Neural cell (in vitro differentiated cells): ENCODE data around the gene AFAP1.

ENCODE experiments used
- EZH2 ChIP-seq: fragments of 200-600, 300-800 bp; shearing (Covaris generic), sonication (generic); IDR thresholded peaks from 2 replicates; pipeline ENCODE4 v1.6.1; 2014; ENCODE audit warnings: antibody characterized with exemption, low read length, borderline replicate concordance, mild to moderate bottlenecking; ENCODE audit not compliant: insufficient read depth, poor library complexity, severe bottlenecking
- POLR2AphosphoS5 ChIP-seq: IDR thresholded peaks from 2 replicates; pipeline ENCODE4 v1.6.1; 2012
- RAD21 ChIP-seq: fragments of 450-650 bp; conservative IDR thresholded peaks from 2 replicates; pipeline ENCODE4 v1.6.1; 2014; ENCODE audit warnings: antibody characterized with exemption, mild to moderate bottlenecking, moderate library complexity
- TF ChIP-seq, protein P1 (sequence below): fragments of 450-650 bp; IDR thresholded peaks from 2 replicates; pipeline ENCODE4 v1.5.1; 2014; ENCODE audit warnings: antibody characterized with exemption, mild to moderate bottlenecking, moderate library complexity; ENCODE audit not compliant: poor library complexity, severe bottlenecking

DNA sequence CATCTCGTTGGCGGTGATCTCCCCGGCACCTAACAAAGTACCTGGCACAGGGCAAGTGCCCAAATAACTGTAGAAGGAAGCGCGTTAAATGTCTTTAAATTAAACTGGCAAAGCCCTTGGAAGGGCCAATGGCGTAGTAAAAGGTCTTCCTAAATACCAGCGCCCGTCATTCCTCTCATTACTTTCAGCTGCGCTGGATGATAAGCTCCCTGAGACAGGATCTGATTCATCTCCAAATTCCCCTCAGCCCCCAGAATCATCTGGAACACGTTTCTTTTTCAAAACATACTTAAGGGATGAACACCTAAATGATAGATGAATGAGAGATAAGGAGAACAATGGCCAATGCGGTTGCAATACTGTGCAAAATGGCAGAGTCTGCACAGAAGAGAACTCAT lies 95.1 kb downstream of the AFAP1 start:
- no peak for TF ChIP-seq EZH2
- TF ChIP-seq, protein P1, sequence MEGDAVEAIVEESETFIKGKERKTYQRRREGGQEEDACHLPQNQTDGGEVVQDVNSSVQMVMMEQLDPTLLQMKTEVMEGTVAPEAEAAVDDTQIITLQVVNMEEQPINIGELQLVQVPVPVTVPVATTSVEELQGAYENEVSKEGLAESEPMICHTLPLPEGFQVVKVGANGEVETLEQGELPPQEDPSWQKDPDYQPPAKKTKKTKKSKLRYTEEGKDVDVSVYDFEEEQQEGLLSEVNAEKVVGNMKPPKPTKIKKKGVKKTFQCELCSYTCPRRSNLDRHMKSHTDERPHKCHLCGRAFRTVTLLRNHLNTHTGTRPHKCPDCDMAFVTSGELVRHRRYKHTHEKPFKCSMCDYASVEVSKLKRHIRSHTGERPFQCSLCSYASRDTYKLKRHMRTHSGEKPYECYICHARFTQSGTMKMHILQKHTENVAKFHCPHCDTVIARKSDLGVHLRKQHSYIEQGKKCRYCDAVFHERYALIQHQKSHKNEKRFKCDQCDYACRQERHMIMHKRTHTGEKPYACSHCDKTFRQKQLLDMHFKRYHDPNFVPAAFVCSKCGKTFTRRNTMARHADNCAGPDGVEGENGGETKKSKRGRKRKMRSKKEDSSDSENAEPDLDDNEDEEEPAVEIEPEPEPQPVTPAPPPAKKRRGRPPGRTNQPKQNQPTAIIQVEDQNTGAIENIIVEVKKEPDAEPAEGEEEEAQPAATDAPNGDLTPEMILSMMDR, result no peak
- no peak for TF ChIP-seq POLR2AphosphoS5
- TF ChIP-seq RAD21, result no peak
